ENCODE data around the gene BGN.
A peak's percentile ranks its signal among the peaks of the same experiment; 100 is the strongest.

Gene BGN

DNA sequence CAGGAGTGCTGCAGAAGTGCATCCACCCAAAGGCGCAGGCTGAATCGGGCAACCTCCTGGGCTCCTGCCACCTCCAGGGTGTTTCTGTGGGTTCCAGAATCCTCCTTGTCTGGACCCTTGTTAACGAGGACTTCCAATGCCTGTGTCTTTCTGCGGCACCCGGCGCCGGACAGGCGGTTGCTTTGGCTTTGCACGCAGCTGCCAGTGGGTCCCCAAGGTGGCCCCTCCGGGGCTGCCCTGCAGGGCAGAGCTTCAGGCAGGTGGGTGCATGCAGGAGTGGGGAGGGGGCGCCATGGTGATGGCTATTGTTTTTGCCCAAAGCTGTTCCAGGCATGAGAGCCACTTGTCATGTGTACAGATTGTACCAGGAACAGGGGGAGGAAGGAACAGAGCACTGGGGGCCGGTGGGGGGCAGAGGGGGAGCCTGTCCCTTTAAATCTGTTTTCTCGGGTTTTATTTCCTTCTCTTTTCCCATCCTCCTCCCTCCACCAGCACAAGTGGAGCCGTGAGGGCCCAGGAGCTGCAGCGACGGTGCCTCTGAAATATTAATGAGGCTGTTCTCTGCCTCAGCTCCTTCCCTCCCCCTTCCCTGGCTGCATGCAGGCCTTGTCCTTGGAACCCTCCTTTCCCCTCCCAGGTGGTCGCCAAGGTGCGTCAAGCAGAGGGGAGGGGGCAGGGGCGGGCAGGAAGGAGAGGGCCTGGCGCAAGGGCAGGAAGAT is 35.8 kb downstream of the BGN start:
- no peak for DNase-seq (ENCODE audit: low spot score)

DNA sequence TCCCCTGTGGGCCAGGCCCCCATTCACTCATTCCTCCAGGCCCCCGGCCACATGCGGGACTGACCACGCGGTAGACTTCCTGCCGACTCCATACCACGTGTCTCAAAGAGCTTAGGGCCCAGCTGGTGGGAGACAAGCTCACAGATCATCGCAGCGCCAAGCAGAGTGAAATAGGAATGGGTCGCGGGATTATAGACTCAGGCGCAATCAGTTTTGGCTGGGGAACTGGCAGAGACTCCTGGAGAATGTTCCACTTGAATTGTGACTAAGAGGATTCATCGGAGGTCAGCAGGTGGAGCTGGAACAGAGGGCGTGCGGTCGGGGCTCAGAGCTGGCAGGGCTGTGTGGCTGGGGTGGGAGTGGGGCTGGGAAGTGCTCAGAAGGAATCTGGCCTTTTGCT is 38.3 kb downstream of the BGN start:
- no peak for DNase-seq (ENCODE audit: low spot score)

DNA sequence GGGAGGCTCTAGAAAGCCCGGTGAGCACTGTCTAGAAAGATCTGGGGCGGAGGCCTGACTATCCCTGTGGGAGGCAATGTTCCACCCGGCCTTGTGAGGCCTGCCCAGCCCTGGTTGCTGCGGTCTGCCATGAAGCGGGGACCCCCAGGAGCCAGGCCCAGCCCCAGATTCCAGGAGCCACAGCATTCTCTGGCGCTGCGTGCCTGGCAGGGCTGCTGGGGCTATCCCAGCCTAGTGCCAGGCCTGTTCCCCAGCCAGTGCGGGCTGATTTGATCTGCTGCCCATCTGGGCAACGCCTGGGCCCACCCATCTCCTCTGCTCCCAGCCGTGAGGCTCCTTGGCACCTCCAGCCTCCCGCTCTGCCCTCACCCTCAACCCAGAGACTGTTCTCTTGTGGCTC is 42.3 kb downstream of the BGN start:
- no peak for DNase-seq (ENCODE audit: low spot score)

DNA sequence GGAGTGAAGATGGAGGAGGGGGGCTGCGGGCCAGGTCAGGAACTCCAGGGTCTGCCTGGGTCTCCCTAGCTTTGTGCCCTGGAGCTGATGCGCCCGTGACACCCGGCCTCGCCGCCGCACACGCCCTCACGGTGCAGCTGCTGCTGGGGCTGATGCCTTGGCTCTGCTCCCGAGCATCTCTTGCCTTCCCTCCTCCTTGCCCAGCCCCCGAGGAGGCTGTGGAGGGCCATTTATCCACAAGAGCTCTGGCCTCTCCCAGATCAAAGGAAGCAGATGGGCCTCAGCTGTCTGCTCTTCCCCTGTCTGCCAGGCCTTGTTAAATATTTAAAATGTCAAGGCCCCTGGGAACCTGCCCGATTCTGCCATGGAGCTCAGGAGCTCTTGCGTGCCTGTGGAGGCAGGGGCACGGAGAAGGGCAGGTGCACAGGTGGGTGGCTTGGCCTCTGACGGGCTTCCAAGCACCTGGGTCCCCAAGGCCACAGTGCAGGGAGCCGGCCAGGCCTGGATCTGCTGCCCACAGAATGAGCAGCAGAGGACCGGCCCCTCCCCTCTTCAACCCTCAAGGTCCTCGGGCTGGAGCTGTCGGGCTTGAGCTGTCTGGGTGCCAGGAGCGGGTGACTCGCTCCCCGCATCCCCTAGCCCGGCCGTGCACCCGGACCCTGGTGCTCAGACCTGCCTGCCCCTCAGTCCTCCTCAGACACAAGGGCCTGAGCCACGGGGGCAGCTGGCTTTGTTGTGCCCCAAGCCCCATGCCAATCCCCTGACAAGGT is 42.9 kb downstream of the BGN start:
- DNase-seq (ENCODE audit: low spot score): no peak

DNA sequence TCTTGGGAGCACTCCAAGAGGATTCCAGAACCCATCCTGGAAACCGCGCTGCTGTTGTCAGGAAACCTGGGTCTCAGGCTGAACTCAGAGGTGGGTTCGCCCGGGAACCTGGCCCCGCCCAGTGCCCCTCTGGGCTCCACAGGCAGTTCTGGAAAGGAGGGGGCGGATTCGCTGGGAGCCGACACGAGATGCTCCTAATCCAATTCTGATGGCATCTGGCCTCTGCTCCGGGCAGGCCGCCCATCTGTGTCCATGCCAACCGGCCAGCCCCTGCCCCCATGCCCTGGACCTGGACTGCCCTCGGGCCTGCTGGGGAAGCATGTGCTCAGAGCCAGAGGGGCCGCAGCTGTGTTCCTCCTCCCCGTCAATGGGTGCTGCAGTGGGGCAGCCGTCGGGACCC is 43.6 kb downstream of the BGN start:
- no peak for DNase-seq (ENCODE audit: low spot score)

DNA sequence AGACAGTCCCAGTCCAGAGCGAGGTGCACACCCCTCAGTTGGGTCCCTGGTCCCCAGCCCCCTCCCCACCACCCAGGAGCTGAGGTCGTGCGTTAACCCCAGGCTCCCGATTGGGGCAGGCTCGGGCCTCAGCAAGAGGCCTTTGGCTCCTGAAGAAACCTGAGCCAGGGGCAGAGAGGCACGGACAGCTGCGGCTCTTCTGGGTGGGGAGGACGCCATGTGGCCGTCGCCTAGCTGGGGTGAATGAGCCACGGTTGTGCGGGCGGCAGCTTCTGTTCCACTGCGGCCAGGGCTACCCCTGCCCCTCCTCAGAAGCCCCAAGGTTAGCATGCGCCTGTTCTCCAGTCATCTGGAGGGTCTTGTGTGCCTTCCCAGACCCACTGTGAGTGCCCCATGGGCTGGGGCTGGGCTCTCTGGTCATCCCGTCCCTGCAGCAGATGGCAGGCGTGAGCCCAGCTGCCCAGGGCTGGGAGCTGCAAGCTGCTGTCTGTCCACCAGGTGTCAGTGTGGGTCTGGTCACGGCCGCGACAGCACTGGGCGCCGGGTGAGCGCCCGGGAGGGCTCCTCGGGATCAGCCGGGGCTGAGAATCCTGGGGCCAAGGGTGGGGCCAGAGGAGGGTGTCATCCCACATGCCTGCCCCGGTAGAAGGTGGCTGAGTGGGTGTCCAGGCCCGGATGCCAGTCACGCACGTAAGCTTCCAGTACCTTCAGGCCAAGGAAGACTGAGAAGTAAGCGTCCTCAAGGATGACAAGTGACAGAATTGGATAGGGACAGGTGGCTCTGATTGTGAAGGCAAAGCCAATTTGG is 44.6 kb downstream of the BGN start:
- peak; percentile 59 for DNase-seq (ENCODE audit: low spot score)

DNA sequence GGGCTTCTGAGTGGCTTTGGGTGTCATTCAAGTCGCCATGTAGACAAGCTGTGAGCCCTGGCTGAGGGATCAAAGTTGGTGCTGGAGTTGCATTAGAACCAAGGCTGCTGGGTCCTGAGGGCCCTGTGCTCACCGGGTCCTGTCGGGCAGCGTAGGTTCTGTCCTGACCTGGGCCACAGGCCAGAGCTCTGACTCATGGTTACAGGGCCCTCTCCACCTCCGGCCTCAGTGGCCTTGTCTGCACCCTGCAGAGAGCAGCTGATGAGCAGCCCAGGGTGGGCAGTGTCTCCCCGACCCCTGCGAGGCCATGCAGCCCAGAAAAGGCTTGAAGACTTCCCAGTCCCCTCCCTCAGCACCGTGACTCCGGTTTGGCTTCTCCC is 45.2 kb downstream of the BGN start:
- no peak for DNase-seq (ENCODE audit: low spot score)

DNA sequence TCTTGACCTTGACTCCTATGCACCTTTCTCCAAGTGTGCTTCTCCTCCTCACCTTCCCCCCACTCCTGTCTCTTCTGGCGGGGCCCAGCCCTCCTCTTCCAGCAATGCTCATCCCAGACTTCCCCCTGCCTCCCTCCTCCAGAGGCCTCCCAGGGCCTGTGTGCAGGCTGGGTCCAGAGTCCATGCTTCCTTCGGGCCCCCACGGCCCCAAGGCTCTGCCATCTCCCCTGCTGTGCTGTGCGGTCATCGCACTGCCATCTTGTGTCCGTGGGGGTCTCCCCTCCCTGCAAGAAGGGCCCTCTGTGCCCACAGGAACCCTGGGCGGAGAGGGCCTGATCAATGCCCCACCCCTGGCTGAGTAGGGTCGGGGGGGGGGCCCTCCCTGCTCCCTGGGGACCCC is 49.9 kb downstream of the BGN start:
- DNase-seq (ENCODE audit: low spot score): no peak

DNA sequence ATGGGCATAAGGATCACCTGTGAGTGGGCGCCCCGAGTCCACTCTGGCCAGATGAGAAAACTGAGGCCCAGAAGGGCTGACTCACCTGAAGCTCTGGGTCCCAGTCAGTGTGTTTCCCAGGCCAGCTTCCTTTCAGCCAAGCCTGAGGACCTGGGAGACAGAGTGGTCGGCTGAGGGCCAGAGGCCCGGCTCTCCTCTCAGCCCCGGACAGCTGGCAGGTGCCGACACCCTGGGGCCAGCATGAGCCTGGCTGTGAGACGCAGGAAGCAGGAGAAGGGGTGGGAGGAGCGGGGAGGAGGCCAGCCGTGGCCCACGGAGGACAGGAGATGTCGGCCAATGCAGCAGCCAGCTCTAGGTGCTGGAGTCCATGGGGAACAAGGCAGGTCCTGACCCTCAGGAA is 51.6 kb downstream of the BGN start:
- no peak for DNase-seq (ENCODE audit: low spot score)

DNA sequence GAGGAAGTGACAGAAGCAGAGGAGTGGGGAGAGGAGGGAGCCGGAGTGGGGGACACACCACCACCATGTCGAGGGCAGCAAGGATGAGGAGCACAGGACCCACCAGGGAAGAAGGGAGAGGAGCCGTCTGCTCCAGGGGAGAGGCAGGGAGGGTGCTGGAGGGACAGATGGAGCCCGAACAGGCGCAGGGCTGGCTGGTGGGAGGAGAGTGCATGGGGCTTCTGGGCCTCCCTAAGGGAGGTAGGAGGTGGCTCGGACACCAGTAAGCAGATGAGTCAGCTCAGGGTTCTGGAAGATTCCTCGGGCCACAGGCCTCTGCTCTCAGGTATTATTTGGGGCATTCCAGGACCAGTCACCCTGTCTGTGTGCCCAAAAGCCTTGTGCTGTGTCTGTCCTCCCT is 52.4 kb downstream of the BGN start:
- DNase-seq (ENCODE audit: low spot score): no peak

DNA sequence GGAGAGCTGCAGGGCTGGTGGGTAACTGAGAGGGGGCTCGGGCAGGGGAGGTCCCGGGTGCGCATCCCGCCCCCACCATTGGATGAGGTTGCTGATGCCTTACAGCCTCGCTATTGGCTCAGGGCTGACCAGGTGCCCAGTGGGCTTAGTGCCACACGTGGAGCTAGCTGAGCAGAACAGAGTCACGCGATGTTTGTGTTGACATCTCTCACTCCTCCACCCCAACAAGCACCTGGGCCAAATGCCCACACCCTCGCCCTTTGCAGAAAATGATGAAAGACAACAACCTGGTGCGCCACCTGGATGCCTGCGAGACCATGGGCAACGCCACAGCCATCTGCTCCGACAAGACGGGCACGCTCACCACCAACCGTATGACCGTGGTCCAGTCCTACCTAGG is 54.5 kb downstream of the BGN start:
- DNase-seq (ENCODE audit: low spot score): no peak

DNA sequence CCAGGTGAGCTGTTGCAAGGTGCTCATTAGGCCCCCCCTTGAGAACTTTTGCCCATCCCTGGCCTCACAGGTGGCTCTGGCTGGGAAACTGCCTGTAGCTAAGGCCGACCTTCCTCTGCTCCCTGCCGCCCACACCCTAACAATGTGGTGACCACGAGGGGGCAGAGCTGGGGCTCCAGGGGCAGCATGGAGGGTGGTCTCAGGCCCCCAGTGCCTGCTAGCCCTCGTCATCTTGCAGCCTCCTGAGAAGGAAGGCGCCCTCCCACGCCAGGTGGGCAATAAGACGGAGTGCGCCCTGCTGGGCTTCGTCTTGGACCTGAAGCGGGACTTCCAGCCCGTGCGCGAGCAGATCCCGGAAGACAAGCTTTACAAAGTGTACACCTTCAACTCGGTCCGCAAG is 55.0 kb downstream of the BGN start:
- DNase-seq (ENCODE audit: low spot score): no peak

DNA sequence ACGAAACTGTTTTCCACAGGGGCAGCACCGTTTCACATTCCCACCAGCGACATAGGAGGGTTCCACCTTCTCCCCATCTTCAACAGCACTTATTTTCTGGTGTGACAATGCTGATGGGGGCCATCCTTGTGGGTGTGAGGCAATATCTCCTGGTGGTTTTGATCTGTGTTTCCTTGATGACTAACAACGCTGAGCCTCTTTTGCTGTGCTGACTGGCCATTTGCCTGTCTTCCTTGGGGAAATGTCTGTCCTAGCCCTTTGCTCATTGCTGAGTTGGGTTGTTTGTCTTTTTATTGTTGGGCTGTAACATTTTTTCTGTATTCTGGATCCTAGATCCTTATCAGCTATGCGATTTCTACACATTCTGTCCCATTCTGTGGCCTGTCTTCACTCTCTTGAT is 56.4 kb downstream of the BGN start:
- DNase-seq (ENCODE audit: low spot score): peak; percentile 35

DNA sequence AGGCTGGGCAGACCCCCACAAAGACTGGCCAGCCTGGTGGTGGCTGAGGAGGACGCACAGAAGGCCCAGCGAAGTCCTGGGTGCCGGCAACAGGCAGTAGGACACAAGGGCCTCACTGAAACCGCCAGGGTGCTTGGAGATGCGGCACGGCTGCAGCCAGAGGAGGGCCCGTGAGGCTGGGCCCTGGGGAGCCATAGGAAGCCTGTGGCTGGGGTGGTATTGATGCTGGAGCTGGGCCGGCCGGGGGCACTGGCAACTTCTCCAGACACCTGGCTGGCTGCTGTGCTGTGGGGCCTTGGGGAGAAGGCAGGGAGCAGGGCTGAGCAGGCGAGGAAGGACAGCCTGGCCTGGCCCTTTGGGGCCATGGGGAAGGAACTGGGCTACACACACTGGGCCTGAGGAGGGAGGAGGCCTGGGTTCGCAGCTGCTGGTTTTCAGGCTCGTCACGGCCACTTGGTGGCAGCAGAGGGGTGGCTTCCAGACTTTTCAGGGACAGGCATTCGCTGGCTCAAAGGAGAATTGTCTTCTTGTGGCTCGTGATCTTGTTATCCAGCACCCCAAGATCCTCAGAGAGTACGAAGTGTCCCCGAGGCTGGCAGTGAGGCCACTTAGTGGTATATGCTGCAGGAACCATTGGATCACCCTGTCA is 59.9 kb downstream of the BGN start:
- DNase-seq (ENCODE audit: low spot score): peak; percentile 45

DNA sequence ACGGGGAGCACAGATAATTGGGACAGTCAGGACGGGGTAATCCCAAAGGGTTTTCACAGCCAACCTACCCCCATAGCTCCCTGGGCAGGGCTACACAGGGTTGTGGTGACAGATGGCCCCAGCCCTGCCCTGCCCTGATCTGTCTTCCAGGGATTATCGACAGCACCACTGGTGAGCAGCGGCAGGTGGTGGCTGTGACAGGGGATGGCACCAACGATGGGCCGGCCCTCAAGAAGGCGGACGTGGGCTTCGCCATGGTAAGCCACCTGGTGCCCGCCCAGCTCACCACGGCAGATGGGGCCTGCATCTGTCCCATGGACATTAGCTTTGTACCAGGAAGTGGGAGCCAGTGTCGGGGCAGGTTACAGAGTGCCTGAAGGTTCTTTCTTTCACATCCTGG is 62.0 kb downstream of the BGN start:
- DNase-seq (ENCODE audit: low spot score): no peak

DNA sequence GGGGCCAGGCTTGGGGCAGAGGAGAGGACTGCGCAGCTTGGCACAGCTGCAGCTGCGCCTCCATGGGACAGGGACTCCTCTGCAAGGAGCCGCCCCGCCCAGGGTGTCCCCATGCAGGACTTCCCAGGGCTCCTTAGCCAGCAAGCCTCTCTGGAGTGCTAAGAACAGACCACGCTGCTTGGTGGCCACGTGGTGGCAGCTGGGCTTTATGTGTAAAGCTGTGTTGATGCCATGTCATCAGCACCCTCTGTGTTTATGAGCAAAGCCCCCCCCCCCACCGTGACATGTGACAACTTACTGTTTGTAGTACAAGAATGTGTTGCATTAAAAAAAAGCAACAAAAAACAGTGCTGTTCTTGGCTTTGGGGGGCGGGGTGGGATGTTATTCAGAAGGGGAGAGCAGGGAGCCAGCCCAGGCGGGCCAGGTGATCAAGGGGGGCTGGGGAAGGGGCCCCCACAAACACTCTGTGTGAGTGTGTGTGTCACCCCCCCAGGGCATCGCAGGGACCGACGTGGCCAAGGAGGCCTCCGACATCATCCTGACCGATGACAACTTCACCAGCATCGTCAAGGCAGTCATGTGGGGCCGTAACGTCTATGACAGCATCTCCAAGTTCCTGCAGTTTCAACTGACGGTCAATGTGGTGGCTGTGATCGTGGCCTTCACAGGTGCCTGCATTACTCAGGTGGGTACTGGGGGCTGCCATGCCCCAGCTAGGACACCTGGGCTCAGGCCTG is 63.0 kb downstream of the BGN start:
- DNase-seq (ENCODE audit: low spot score): no peak

Measured in kidney capillary endothelial cell (primary cell).